Measurements from ENCODE around the gene IGHMBP2.

IGHMBP2 gene

GRCh38 chr11:68930991-68931855 lies 27.5 kb downstream of the IGHMBP2 start:
- Histone ChIP-seq H3K36me3 (ENCODE audit: control insufficient read depth, low read depth, low read length) (peaks cover 25% of the 10 kb centered on the region), H3K9me3 (ENCODE audit: control insufficient read depth, low read depth, low read length) (no peaks in the 10 kb centered on the region), H3K4me3 (ENCODE audit: low read length) (no peak overlapping the region), H3K9ac (ENCODE audit: low read length) (no peak overlapping the region), H3K27me3 (ENCODE audit: control insufficient read depth, insufficient read depth, low read length) (no peaks in the 10 kb centered on the region), H3K27ac (ENCODE audit: low read length) (no peak overlapping the region), H3K4me1 (ENCODE audit: control insufficient read depth, low read depth, low read length) (no peaks in the 10 kb centered on the region)

- Histone ChIP-seq H3K9me3 (ENCODE audit: control insufficient read depth, low read depth, low read length) (no peaks in the 10 kb centered on the region), H3K27me3 (ENCODE audit: control insufficient read depth, insufficient read depth, low read length) (no peaks in the 10 kb centered on the region), H3K27ac (ENCODE audit: low read length) (no peak overlapping the region), H3K9ac (ENCODE audit: low read length) (no peak overlapping the region), H3K4me1 (ENCODE audit: control insufficient read depth, low read depth, low read length) (no peaks in the 10 kb centered on the region), H3K36me3 (ENCODE audit: control insufficient read depth, low read depth, low read length) (peaks cover 32% of the 10 kb centered on the region), H3K4me3 (ENCODE audit: low read length) (no peak overlapping the region)
Observed at GRCh38 chr11:68931911-68932310, 28.2 kb downstream of the IGHMBP2 start.

- no peaks in the 10 kb centered on the region for H3K9me3 ChIP-seq (ENCODE audit: control insufficient read depth, low read depth, low read length)
- no peaks in the 10 kb centered on the region for H3K4me1 ChIP-seq (ENCODE audit: control insufficient read depth, low read depth, low read length)
- no peak overlapping the region for H3K9ac ChIP-seq (ENCODE audit: low read length)
- no peaks in the 10 kb centered on the region for H3K27me3 ChIP-seq (ENCODE audit: control insufficient read depth, insufficient read depth, low read length)
- H3K4me3 ChIP-seq (ENCODE audit: low read length): no peak overlapping the region
- H3K27ac ChIP-seq (ENCODE audit: low read length): no peak overlapping the region
- H3K36me3 ChIP-seq (ENCODE audit: control insufficient read depth, low read depth, low read length): peaks cover 36% of the 10 kb centered on the region
Observed at GRCh38 chr11:68932358-68932757, 28.7 kb downstream of the IGHMBP2 start.

- no peak overlapping the region for H3K9ac ChIP-seq (ENCODE audit: low read length)
- H3K9me3 ChIP-seq (ENCODE audit: control insufficient read depth, low read depth, low read length): no peaks in the 10 kb centered on the region
- H3K4me1 ChIP-seq (ENCODE audit: control insufficient read depth, low read depth, low read length): no peaks in the 10 kb centered on the region
- H3K4me3 ChIP-seq (ENCODE audit: low read length): no peak overlapping the region
- peaks cover 38% of the 10 kb centered on the region for H3K36me3 ChIP-seq (ENCODE audit: control insufficient read depth, low read depth, low read length)
- H3K27ac ChIP-seq (ENCODE audit: low read length): no peak overlapping the region
- no peaks in the 10 kb centered on the region for H3K27me3 ChIP-seq (ENCODE audit: control insufficient read depth, insufficient read depth, low read length)
Observed at GRCh38 chr11:68932933-68933577, 29.4 kb downstream of the IGHMBP2 start.

GRCh38 chr11:68933605-68934320 lies 30.1 kb downstream of the IGHMBP2 start:
- H3K36me3 ChIP-seq (ENCODE audit: control insufficient read depth, low read depth, low read length): peaks cover 45% of the 10 kb centered on the region
- H3K9me3 ChIP-seq (ENCODE audit: control insufficient read depth, low read depth, low read length): no peaks in the 10 kb centered on the region
- H3K9ac ChIP-seq (ENCODE audit: low read length): no peak overlapping the region
- H3K4me3 ChIP-seq (ENCODE audit: low read length): no peak overlapping the region
- H3K27me3 ChIP-seq (ENCODE audit: control insufficient read depth, insufficient read depth, low read length): no peaks in the 10 kb centered on the region
- H3K4me1 ChIP-seq (ENCODE audit: control insufficient read depth, low read depth, low read length): no peaks in the 10 kb centered on the region
- H3K27ac ChIP-seq (ENCODE audit: low read length): no peak overlapping the region

- peaks cover 41% of the 10 kb centered on the region for H3K36me3 ChIP-seq (ENCODE audit: control insufficient read depth, low read depth, low read length)
- no peak overlapping the region for H3K27ac ChIP-seq (ENCODE audit: low read length)
- H3K4me3 ChIP-seq (ENCODE audit: low read length): no peak overlapping the region
- H3K27me3 ChIP-seq (ENCODE audit: control insufficient read depth, insufficient read depth, low read length): no peaks in the 10 kb centered on the region
- H3K4me1 ChIP-seq (ENCODE audit: control insufficient read depth, low read depth, low read length): no peaks in the 10 kb centered on the region
- no peaks in the 10 kb centered on the region for H3K9me3 ChIP-seq (ENCODE audit: control insufficient read depth, low read depth, low read length)
- H3K9ac ChIP-seq (ENCODE audit: low read length): no peak overlapping the region
Observed at GRCh38 chr11:68934321-68934645, 30.6 kb downstream of the IGHMBP2 start.

- no peak overlapping the region for H3K27ac ChIP-seq (ENCODE audit: low read length)
- H3K9me3 ChIP-seq (ENCODE audit: control insufficient read depth, low read depth, low read length): no peaks in the 10 kb centered on the region
- no peaks in the 10 kb centered on the region for H3K4me1 ChIP-seq (ENCODE audit: control insufficient read depth, low read depth, low read length)
- no peaks in the 10 kb centered on the region for H3K27me3 ChIP-seq (ENCODE audit: control insufficient read depth, insufficient read depth, low read length)
- H3K4me3 ChIP-seq (ENCODE audit: low read length): no peak overlapping the region
- H3K36me3 ChIP-seq (ENCODE audit: control insufficient read depth, low read depth, low read length): peaks cover 37% of the 10 kb centered on the region
- no peak overlapping the region for H3K9ac ChIP-seq (ENCODE audit: low read length)
Observed at GRCh38 chr11:68934666-68935065, 31.0 kb downstream of the IGHMBP2 start.

- Histone ChIP-seq H3K9me3 (ENCODE audit: control insufficient read depth, low read depth, low read length) (no peaks in the 10 kb centered on the region), H3K9ac (ENCODE audit: low read length) (no peak overlapping the region), H3K36me3 (ENCODE audit: control insufficient read depth, low read depth, low read length) (peaks cover 34% of the 10 kb centered on the region), H3K4me1 (ENCODE audit: control insufficient read depth, low read depth, low read length) (no peaks in the 10 kb centered on the region), H3K4me3 (ENCODE audit: low read length) (no peak overlapping the region), H3K27me3 (ENCODE audit: control insufficient read depth, insufficient read depth, low read length) (no peaks in the 10 kb centered on the region), H3K27ac (ENCODE audit: low read length) (no peak overlapping the region)
Observed at GRCh38 chr11:68935066-68935465, 31.4 kb downstream of the IGHMBP2 start.

- Histone ChIP-seq H3K4me3 (ENCODE audit: low read length) (no peak overlapping the region), H3K9ac (ENCODE audit: low read length) (no peak overlapping the region), H3K27ac (ENCODE audit: low read length) (no peak overlapping the region), H3K4me1 (ENCODE audit: control insufficient read depth, low read depth, low read length) (no peaks in the 10 kb centered on the region), H3K9me3 (ENCODE audit: control insufficient read depth, low read depth, low read length) (no peaks in the 10 kb centered on the region), H3K36me3 (ENCODE audit: control insufficient read depth, low read depth, low read length) (peaks cover 31% of the 10 kb centered on the region), H3K27me3 (ENCODE audit: control insufficient read depth, insufficient read depth, low read length) (no peaks in the 10 kb centered on the region)
Observed at GRCh38 chr11:68935516-68936357, 32.0 kb downstream of the IGHMBP2 start.

GRCh38 chr11:68936358-68936636 lies 32.6 kb downstream of the IGHMBP2 start:
- Histone ChIP-seq H3K27ac (ENCODE audit: low read length) (no peak overlapping the region), H3K27me3 (ENCODE audit: control insufficient read depth, insufficient read depth, low read length) (no peaks in the 10 kb centered on the region)

More at GRCh38 chr11:68936358-68936636, 32.6 kb downstream of the IGHMBP2 start:
- H3K36me3 ChIP-seq (ENCODE audit: control insufficient read depth, low read depth, low read length): peaks cover 31% of the 10 kb centered on the region
- H3K4me3 ChIP-seq (ENCODE audit: low read length): no peak overlapping the region
- H3K4me1 ChIP-seq (ENCODE audit: control insufficient read depth, low read depth, low read length): no peaks in the 10 kb centered on the region
- no peak overlapping the region for H3K9ac ChIP-seq (ENCODE audit: low read length)
- no peaks in the 10 kb centered on the region for H3K9me3 ChIP-seq (ENCODE audit: control insufficient read depth, low read depth, low read length)

All from iPS-18a (cell line).